ENCODE measurements around the gene SPATA18. TPM values are rescaled to one million over a fixed set of nuclear protein-coding genes. Genes with fewer than 3 reads are reported as not detected.

The SPATA18 gene
- total and polyA plus RNA-seq, 2 of the 13 experiments (the other 11 are each of a cell fraction or from before 2014, with no cell fraction given) = 5.7 to 13.2 TPM

DNA sequence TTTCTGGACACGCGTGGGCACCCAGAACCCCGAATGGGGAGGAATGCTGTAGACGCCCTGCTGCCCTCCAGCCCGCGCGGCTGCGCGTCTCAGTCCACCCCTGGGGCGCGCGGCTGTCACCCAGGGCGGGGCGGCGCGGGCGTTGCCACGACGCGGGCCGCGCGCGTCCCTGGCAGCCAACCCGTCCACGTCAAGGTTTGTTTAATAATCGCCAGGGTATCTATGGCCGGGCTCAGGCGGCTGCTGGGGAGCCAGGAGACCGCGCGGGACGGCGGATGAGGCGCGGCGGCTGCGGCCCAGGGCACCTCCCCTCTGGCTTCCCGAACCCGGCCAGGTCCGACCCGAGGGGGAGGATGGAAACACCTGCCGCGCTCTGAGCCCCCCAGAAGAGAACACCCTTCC lies at the start of gene SPATA18 (continued):
- TF ChIP-seq IRX3 (CRISPR knock-in tag; IDR thresholded peaks at IDR 0.05; ENCODE audit: borderline replicate concordance, low read depth) (no peak), LCORL (IDR thresholded peaks at IDR 0.05) (no peak), LCORL (CRISPR knock-in tag; IDR thresholded peaks at IDR 0.05) (no peak), ATRX (CRISPR knock-in tag; IDR thresholded peaks at IDR 0.05; ENCODE audit: borderline replicate concordance) (no peak), ATAD3A (CRISPR knock-in tag; IDR thresholded peaks at IDR 0.05) (no peak), RBFOX2 (IDR thresholded peaks at IDR 0.05; ENCODE audit: low read depth, low read length) (peak; percentile 74), POLR2AphosphoS2 (IDR thresholded peaks at IDR 0.05; ENCODE audit: low read depth, low read length) (no peak), JUNB (CRISPR knock-in tag; IDR thresholded peaks at IDR 0.05; ENCODE audit: borderline replicate concordance) (no peak), ZNF629 (CRISPR knock-in tag; conservative IDR thresholded peaks at IDR 0.05) (no peak), CHD4 (IDR thresholded peaks at IDR 0.05; ENCODE audit: borderline replicate concordance, low read length) (no peak), SIX1 (CRISPR knock-in tag; IDR thresholded peaks at IDR 0.05; ENCODE audit: borderline replicate concordance) (no peak), NFIC (IDR thresholded peaks at IDR 0.05; ENCODE audit: low read length) (no peak), NR2C2 (CRISPR knock-in tag; IDR thresholded peaks at IDR 0.05; ENCODE audit: borderline replicate concordance) (no peak), SSRP1 (CRISPR knock-in tag; IDR thresholded peaks at IDR 0.05) (no peak), ZNF124 (CRISPR knock-in tag; IDR thresholded peaks at IDR 0.05) (no peak), RBM22 (optimal IDR thresholded peaks at IDR 0.05; ENCODE audit: low read length) (no peak), POGZ (CRISPR knock-in tag; IDR thresholded peaks at IDR 0.05) (no peak), CHCHD3 (CRISPR knock-in tag; IDR thresholded peaks at IDR 0.05) (no peak)
- TF ChIP-seq, protein P1, sequence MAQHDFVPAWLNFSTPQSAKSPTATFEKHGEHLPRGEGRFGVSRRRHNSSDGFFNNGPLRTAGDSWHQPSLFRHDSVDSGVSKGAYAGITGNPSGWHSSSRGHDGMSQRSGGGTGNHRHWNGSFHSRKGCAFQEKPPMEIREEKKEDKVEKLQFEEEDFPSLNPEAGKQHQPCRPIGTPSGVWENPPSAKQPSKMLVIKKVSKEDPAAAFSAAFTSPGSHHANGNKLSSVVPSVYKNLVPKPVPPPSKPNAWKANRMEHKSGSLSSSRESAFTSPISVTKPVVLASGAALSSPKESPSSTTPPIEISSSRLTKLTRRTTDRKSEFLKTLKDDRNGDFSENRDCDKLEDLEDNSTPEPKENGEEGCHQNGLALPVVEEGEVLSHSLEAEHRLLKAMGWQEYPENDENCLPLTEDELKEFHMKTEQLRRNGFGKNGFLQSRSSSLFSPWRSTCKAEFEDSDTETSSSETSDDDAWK (CRISPR knock-in tag; IDR thresholded peaks at IDR 0.05) = no peak
- TF ChIP-seq, protein P2, sequence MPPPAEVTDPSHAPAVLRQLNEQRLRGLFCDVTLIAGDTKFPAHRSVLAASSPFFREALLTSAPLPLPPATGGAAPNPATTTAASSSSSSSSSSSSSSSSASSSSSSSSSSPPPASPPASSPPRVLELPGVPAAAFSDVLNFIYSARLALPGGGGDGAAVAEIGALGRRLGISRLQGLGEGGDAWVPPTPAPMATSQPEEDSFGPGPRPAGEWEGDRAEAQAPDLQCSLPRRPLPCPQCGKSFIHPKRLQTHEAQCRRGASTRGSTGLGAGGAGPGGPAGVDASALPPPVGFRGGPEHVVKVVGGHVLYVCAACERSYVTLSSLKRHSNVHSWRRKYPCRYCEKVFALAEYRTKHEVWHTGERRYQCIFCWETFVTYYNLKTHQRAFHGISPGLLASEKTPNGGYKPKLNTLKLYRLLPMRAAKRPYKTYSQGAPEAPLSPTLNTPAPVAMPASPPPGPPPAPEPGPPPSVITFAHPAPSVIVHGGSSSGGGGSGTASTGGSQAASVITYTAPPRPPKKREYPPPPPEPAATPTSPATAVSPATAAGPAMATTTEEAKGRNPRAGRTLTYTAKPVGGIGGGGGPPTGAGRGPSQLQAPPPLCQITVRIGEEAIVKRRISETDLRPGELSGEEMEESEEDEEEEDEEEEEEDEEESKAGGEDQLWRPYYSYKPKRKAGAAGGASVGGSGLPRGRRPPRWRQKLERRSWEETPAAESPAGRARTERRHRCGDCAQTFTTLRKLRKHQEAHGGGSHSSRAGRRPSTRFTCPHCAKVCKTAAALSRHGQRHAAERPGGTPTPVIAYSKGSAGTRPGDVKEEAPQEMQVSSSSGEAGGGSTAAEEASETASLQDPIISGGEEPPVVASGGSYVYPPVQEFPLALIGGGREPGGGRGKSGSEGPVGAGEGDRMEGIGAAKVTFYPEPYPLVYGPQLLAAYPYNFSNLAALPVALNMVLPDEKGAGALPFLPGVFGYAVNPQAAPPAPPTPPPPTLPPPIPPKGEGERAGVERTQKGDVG (CRISPR knock-in tag; IDR thresholded peaks at IDR 0.05; ENCODE audit: borderline replicate concordance) = no peak
- TF ChIP-seq, protein P3, sequence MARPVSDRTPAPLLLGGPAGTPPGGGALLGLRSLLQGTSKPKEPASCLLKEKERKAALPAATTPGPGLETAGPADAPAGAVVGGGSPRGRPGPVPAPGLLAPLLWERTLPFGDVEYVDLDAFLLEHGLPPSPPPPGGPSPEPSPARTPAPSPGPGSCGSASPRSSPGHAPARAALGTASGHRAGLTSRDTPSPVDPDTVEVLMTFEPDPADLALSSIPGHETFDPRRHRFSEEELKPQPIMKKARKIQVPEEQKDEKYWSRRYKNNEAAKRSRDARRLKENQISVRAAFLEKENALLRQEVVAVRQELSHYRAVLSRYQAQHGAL (CRISPR knock-in tag; IDR thresholded peaks at IDR 0.05; ENCODE audit: not compliant biosample characterization) = no peak
- TF ChIP-seq, protein P4, sequence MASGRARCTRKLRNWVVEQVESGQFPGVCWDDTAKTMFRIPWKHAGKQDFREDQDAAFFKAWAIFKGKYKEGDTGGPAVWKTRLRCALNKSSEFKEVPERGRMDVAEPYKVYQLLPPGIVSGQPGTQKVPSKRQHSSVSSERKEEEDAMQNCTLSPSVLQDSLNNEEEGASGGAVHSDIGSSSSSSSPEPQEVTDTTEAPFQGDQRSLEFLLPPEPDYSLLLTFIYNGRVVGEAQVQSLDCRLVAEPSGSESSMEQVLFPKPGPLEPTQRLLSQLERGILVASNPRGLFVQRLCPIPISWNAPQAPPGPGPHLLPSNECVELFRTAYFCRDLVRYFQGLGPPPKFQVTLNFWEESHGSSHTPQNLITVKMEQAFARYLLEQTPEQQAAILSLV (CRISPR knock-in tag; IDR thresholded peaks at IDR 0.05; ENCODE audit: borderline replicate concordance) = 0 out of 2 replicates have a peak, but pooled peaks have one; percentile 44
- TF ChIP-seq, protein P5, sequence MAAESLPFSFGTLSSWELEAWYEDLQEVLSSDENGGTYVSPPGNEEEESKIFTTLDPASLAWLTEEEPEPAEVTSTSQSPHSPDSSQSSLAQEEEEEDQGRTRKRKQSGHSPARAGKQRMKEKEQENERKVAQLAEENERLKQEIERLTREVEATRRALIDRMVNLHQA (CRISPR knock-in tag; IDR thresholded peaks at IDR 0.05) = no peak
- TF ChIP-seq, protein P6, sequence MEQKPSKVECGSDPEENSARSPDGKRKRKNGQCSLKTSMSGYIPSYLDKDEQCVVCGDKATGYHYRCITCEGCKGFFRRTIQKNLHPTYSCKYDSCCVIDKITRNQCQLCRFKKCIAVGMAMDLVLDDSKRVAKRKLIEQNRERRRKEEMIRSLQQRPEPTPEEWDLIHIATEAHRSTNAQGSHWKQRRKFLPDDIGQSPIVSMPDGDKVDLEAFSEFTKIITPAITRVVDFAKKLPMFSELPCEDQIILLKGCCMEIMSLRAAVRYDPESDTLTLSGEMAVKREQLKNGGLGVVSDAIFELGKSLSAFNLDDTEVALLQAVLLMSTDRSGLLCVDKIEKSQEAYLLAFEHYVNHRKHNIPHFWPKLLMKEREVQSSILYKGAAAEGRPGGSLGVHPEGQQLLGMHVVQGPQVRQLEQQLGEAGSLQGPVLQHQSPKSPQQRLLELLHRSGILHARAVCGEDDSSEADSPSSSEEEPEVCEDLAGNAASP (CRISPR knock-in tag; IDR thresholded peaks at IDR 0.05; ENCODE audit: borderline replicate concordance) = no peak

All from HepG2 (cell line).